Tongue (tissue), 3 donors: ENCODE results near the gene FBRS. TPM values are rescaled to one million over a fixed set of nuclear protein-coding genes. Genes with fewer than 3 reads are reported as not detected.
"Not testable (repeated sequence)": the region's sequence is repeated elsewhere in the genome, so short reads cannot be mapped to it uniquely, and the experiment has no call there.

Experiments used
- DNase-seq: peaks from one replicate; pipeline ENCODE4 v3.0.0-alpha.2; 2015
- small RNA-seq: library from RNA; depleted of rRNA; stranded (forward); fragments of <200 nt; gene quantifications from one replicate; pipeline ENCODE3, GENCODE V24; 2014; ENCODE audit warnings: low replicate concordance
- total RNA-seq: library from RNA; depleted of rRNA; stranded (reverse); fragments of >200 nt; gene quantifications from one replicate; pipeline ENCODE4 v1.2.3, GENCODE V29; 2014

FBRS gene
- total RNA-seq, 1 donor from 2014 or later = 16.5 TPM

- DNase-seq = peak; percentile 92
Measured at GRCh38 chr16:30698816-30699614, 40.8 kb downstream of the FBRS start, which contains the start of gene SRCAP. TSS of gene SRCAP (plus strand) at chr16:30699171. CDS start at chr16:30700825, 1,654 bp downstream.

- DNase-seq = no peak
Measured at GRCh38 chr16:30699615-30700099, 41.4 kb downstream of the FBRS start.

- DNase-seq = no peak
Measured at GRCh38 chr16:30700491-30700890, 42.3 kb downstream of the FBRS start.

- DNase-seq = no peak
Measured at GRCh38 chr16:30700971-30701370, 42.7 kb downstream of the FBRS start.

GRCh38 chr16:30703071-30703470, 44.8 kb downstream of the FBRS start:
- DNase-seq = not testable (repeated sequence)

- DNase-seq = no peak
Measured at GRCh38 chr16:30703971-30704370, 45.7 kb downstream of the FBRS start.

- DNase-seq = no peak
Measured at GRCh38 chr16:30706046-30706445, 47.8 kb downstream of the FBRS start.

- no peak for DNase-seq
Measured at GRCh38 chr16:30710971-30711370, 52.7 kb downstream of the FBRS start.

GRCh38 chr16:30711712-30712111, 53.5 kb downstream of the FBRS start:
- DNase-seq = no peak

- DNase-seq = no peak
Measured at GRCh38 chr16:30715750-30716445, 57.7 kb downstream of the FBRS start.

GRCh38 chr16:30720086-30720485, 61.9 kb downstream of the FBRS start:
- no peak for DNase-seq

Small RNAs within 50 kb of the gene (small RNA-seq; reads per million reads assigned to genes)
- not detected for gene AC093249.1
- not detected for gene RNU6-1043P
- not detected for gene RNU6-416P
- gene SNORA30 = 1.7 reads per million, percentile 89 among the genes with 10 or more reads in this experiment

Other genes starting within 250 kb of the FBRS start
- gene DCTPP1, start 228.4 kb upstream of the FBRS start, total RNA-seq = 22.8 TPM
- 16.4 TPM for gene SEPHS2, start 212.6 kb upstream of the FBRS start, total RNA-seq
- gene ITGAL, start 185.7 kb upstream of the FBRS start, total RNA-seq = 3.7 TPM
- gene ZNF768, start 131.9 kb upstream of the FBRS start, total RNA-seq = 25.6 TPM
- 14.7 TPM for gene ZNF747, start 123.6 kb upstream of the FBRS start, total RNA-seq
- 8.0 TPM for gene ZNF764, start 100.1 kb upstream of the FBRS start, total RNA-seq
- gene ZNF688, start 86.7 kb upstream of the FBRS start, total RNA-seq = 4.5 TPM
- 12.1 TPM for gene ZNF785, start 72.7 kb upstream of the FBRS start, total RNA-seq
- 4.3 TPM for gene ZNF689, start 48.0 kb upstream of the FBRS start, total RNA-seq
- 10.4 TPM for gene PRR14, start 7.5 kb upstream of the FBRS start, total RNA-seq
- gene SRCAP, start 40.7 kb downstream of the FBRS start, total RNA-seq = 35.6 TPM
- 9.3 TPM for gene PHKG2, start 90.0 kb downstream of the FBRS start, total RNA-seq
- gene CFAP119, start 103.6 kb downstream of the FBRS start, total RNA-seq = 2.2 TPM
- gene RNF40, start 103.9 kb downstream of the FBRS start, total RNA-seq = 83.2 TPM
- gene ZNF629, start 128.8 kb downstream of the FBRS start, total RNA-seq = 10.8 TPM
- 24.2 TPM for gene BCL7C, start 235.6 kb downstream of the FBRS start, total RNA-seq
- 2.1 TPM for gene CTF1, start 238.2 kb downstream of the FBRS start, total RNA-seq